Esophagus muscularis mucosa (tissue), 4 donors: ENCODE results near the gene GLOD4.

Experiments
- CTCF ChIP-seq, 3 experiments: fragments of 200-600 bp in 2 of 3; fragments of 450-650 bp in 1 of 3; sonication (generic) in 2 of 3; IDR thresholded peaks; one replicate each; pipeline ENCODE4 v1.5.1; 2017 to 2019; ENCODE audit warnings: antibody characterized with exemption in 3 of 3, mild to moderate bottlenecking in 2 of 3, moderate library complexity in 1 of 3
- EP300 ChIP-seq: sonication (generic); formaldehyde crosslinking; IDR thresholded peaks from one replicate; pipeline ENCODE4 v1.6.1; 2017; ENCODE audit warnings: antibody characterized with exemption
- POLR2AphosphoS5 ChIP-seq, 2 donors: sonication (generic); formaldehyde crosslinking; IDR thresholded peaks; one replicate each; pipeline ENCODE4 v1.6.1; 2017; ENCODE audit warnings: antibody characterized with exemption in 2 of 2

GRCh38 chr17:798246-798645 is 16.2 kb upstream of the GLOD4 start:
- TF ChIP-seq POLR2AphosphoS5 (IDR thresholded peaks at IDR 0.05) (no peak), CTCF (IDR thresholded peaks at IDR 0.05) (no peak), EP300 (no peak)
